HepG2 (cell line): ENCODE data around the gene FBXW5. TPM values are rescaled to one million over a fixed set of nuclear protein-coding genes. Genes with fewer than 3 reads are reported as not detected.

Experiments
- CAMTA2 ChIP-seq: sonication (generic); formaldehyde crosslinking; IDR thresholded peaks from 2 replicates; pipeline ENCODE4 v1.4.0; 2020; ENCODE audit warnings: mild to moderate bottlenecking, missing genetic modification reagents, borderline replicate concordance
- ETV5 ChIP-seq: IDR thresholded peaks from 2 replicates; pipeline ENCODE4 v1.6.1; 2018; ENCODE audit warnings: missing biosample characterization, missing genetic modification reagents, inconsistent platforms, borderline replicate concordance
- HDAC1 ChIP-seq: sonication (generic); formaldehyde crosslinking; IDR thresholded peaks from 2 replicates; pipeline ENCODE4 v1.5.1; 2020; ENCODE audit warnings: mild to moderate bottlenecking, missing genetic modification reagents
- HDAC2 ChIP-seq: sonication (generic); formaldehyde crosslinking; IDR thresholded peaks from 2 replicates; pipeline ENCODE4 v1.4.0; 2020; ENCODE audit warnings: missing genetic modification reagents
- HIC2 ChIP-seq: sonication (generic); formaldehyde crosslinking; IDR thresholded peaks from 2 replicates; pipeline ENCODE4 v1.9.0; 2022; ENCODE audit warnings: low read depth, missing genetic modification reagents
- HNF4A ChIP-seq: sonication (generic); formaldehyde crosslinking; IDR thresholded peaks from 2 replicates; pipeline ENCODE4 v1.4.0; 2020; ENCODE audit warnings: missing genetic modification reagents
- NR2F2 ChIP-seq: IDR thresholded peaks from 2 replicates; pipeline ENCODE4 v1.6.1; 2012; ENCODE audit warnings: low read depth, inconsistent platforms, borderline replicate concordance
- SALL1 ChIP-seq: sonication (generic); formaldehyde crosslinking; IDR thresholded peaks from 2 replicates; pipeline ENCODE4 v1.8.0; 2022; ENCODE audit warnings: mild to moderate bottlenecking, missing genetic modification reagents
- SOX5 ChIP-seq: IDR thresholded peaks from 2 replicates; pipeline ENCODE4 v1.6.1; 2016; ENCODE audit warnings: borderline replicate concordance
- TP53 ChIP-seq: sonication (generic); formaldehyde crosslinking; conservative IDR thresholded peaks from 2 replicates; pipeline ENCODE4 v1.4.0; 2020; ENCODE audit warnings: missing genetic modification reagents
- ZFX ChIP-seq: sonication (generic); formaldehyde crosslinking; IDR thresholded peaks from 2 replicates; pipeline ENCODE4 v1.4.0; 2020; ENCODE audit warnings: mild to moderate bottlenecking, low read depth, missing genetic modification reagents, moderate library complexity
- ZFY ChIP-seq: sonication (generic); formaldehyde crosslinking; IDR thresholded peaks from 2 replicates; pipeline ENCODE4 v1.4.0; 2020; ENCODE audit warnings: missing genetic modification reagents
- ZNF274 ChIP-seq: sonication (generic); formaldehyde crosslinking; IDR thresholded peaks from 2 replicates; pipeline ENCODE4 v1.5.1; 2020; ENCODE audit warnings: mild to moderate bottlenecking, missing genetic modification reagents
- ZNF3 ChIP-seq: IDR thresholded peaks from 2 replicates; pipeline ENCODE4 v1.7.0; 2017; ENCODE audit warnings: inconsistent platforms
- ZNF326 ChIP-seq: sonication (generic); formaldehyde crosslinking; IDR thresholded peaks from 2 replicates; pipeline ENCODE4 v1.4.0; 2020; ENCODE audit warnings: missing genetic modification reagents, borderline replicate concordance
- ZNF331 ChIP-seq: sonication (generic); formaldehyde crosslinking; IDR thresholded peaks from 2 replicates; pipeline ENCODE4 v1.4.0; 2020; ENCODE audit warnings: missing genetic modification reagents
- ZNF556 ChIP-seq: sonication (generic); formaldehyde crosslinking; IDR thresholded peaks from 2 replicates; pipeline ENCODE4 v1.4.0; 2020; ENCODE audit warnings: mild to moderate bottlenecking, missing genetic modification reagents, borderline replicate concordance
- ZNF616 ChIP-seq: sonication (generic); formaldehyde crosslinking; IDR thresholded peaks from 2 replicates; pipeline ENCODE4 v1.5.0; 2020; ENCODE audit warnings: low read depth, mild to moderate bottlenecking, missing genetic modification reagents
- ZNF713 ChIP-seq: sonication (generic); formaldehyde crosslinking; IDR thresholded peaks from 2 replicates; pipeline ENCODE4 v1.4.0; 2020; ENCODE audit warnings: mild to moderate bottlenecking, missing genetic modification reagents
- polyA plus RNA-seq, 8 experiments: library from polyadenylated mRNA; depleted of rRNA in 3 of 8; stranded (reverse) in 7 of 8; unstranded in 1 of 8; fragments of >200 nt; fragmentation: Illumina TruSeq in 4 of 8; extraction: Trizol in 4 of 8; gene quantifications; 2 replicates each; pipeline versions ENCODE4 v1.2.1 to v1.2.3, GENCODE V29; 2011 to 2016; ENCODE audit warnings: low read depth in 4 of 8, missing spikeins in 1 of 8, mixed read lengths in 1 of 8; ENCODE audit not compliant: insufficient read depth in 1 of 8
- total RNA-seq, 5 experiments: library from RNA; depleted of rRNA; stranded (reverse); fragments of >200 nt; fragmentation: Illumina TruSeq; extraction: Trizol; gene quantifications; 2 replicates each; pipeline ENCODE4 v1.2.3, GENCODE V29; 2016; ENCODE audit warnings: low read depth in 1 of 5
- TF ChIP-seq, protein P1 (sequence below): IDR thresholded peaks from 2 replicates; pipeline ENCODE4 v1.6.1; 2016; ENCODE audit warnings: control low read depth
- TF ChIP-seq, protein P2 (sequence below): sonication (generic); formaldehyde crosslinking; IDR thresholded peaks from 2 replicates; pipeline ENCODE4 v1.5.1; 2020; ENCODE audit warnings: missing genetic modification reagents, mild to moderate bottlenecking, borderline replicate concordance
- TF ChIP-seq, protein P3 (sequence below), 2 experiments: sonication (generic) in 1 of 2; formaldehyde crosslinking in 1 of 2; IDR thresholded peaks; 2 replicates each; pipeline versions ENCODE4 v1.4.0 to v1.6.1; 2016 to 2020; ENCODE audit warnings: borderline replicate concordance in 1 of 2, low read depth in 1 of 2, mild to moderate bottlenecking in 1 of 2, missing genetic modification reagents in 1 of 2

Gene FBXW5
- total and polyA plus RNA-seq, 2 of the 13 experiments (the other 11 are each of a cell fraction or from before 2014, with no cell fraction given) = 52.0 to 60.4 TPM

DNA sequence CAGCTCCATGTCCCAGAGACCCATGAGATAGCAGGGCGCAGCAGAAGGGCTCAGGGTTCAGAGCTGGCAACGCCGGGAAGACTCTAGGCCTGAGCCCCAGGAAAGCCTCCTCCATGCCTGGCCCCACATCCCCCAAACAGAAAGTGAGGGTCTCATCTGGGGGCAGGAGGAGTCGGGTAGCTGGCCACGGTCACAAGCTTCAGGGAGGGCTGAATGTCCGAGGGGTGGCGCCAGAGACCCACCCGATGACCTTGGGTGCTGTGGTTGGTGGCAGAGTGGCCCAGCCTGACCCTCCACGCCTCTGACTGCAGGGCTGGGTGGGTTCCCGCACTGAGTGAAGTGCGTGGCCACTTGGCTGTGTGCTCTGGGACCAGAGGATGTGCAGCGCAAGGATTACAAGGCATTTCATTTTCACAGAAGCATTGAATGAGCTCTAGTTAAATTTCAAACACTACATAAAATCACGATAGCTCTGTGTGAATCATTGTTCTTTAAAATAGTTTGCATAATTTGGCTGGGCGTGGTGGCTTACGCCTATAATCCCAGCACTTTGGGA is 3.5 kb upstream of the FBXW5 start (continued):
- TF ChIP-seq ZNF274 (CRISPR knock-in tag) (0 out of 2 replicates have a peak, but pooled peaks have one; percentile 57), SALL1 (CRISPR knock-in tag) (peak; percentile 73; the same call in 1 of the 2 replicates), ZNF3 (CRISPR knock-in tag) (no peak), SOX5 (CRISPR knock-in tag) (peak; percentile 24; the same call in 1 of the 2 replicates), CAMTA2 (CRISPR knock-in tag) (no peak), ZFY (CRISPR knock-in tag) (0 out of 2 replicates have a peak, but pooled peaks have one; percentile 33), TP53 (CRISPR knock-in tag) (0 out of 2 replicates have a peak, but pooled peaks have one; percentile 51), ZNF326 (CRISPR knock-in tag) (no peak), NR2F2 (no peak), HDAC1 (CRISPR knock-in tag) (peak; percentile 52; the same call in 1 of the 2 replicates), ETV5 (CRISPR knock-in tag) (no peak), ZNF616 (CRISPR knock-in tag) (no peak), ZNF331 (0 out of 2 replicates have a peak, but pooled peaks have one; percentile 24), ZNF713 (no peak), ZFX (CRISPR knock-in tag) (peak; percentile 54), HIC2 (peak; percentile 69), HDAC2 (CRISPR knock-in tag) (peak; percentile 44; the same call in 1 of the 2 replicates), HNF4A (CRISPR knock-in tag) (peak; percentile 18; the same call in 1 of the 2 replicates), ZNF556 (CRISPR knock-in tag) (0 out of 2 replicates have a peak, but pooled peaks have one; percentile 40)
- TF ChIP-seq, protein P1, sequence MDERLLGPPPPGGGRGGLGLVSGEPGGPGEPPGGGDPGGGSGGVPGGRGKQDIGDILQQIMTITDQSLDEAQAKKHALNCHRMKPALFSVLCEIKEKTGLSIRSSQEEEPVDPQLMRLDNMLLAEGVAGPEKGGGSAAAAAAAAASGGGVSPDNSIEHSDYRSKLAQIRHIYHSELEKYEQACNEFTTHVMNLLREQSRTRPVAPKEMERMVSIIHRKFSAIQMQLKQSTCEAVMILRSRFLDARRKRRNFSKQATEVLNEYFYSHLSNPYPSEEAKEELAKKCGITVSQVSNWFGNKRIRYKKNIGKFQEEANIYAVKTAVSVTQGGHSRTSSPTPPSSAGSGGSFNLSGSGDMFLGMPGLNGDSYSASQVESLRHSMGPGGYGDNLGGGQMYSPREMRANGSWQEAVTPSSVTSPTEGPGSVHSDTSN (CRISPR knock-in tag) = no peak
- TF ChIP-seq, protein P2, sequence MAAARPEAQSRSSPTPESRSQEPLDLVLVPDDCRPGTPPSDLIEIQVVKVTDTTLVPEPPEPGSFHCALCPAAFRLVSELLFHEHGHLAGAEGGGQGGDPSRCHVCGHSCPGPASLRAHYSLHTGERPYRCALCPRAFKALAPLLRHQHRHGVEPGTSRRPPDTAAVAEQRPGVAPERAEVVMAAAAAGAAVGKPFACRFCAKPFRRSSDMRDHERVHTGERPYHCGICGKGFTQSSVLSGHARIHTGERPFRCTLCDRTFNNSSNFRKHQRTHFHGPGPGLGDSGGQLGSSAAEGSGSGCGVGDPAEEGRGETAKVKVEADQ (CRISPR knock-in tag) = no peak
- TF ChIP-seq, protein P3, sequence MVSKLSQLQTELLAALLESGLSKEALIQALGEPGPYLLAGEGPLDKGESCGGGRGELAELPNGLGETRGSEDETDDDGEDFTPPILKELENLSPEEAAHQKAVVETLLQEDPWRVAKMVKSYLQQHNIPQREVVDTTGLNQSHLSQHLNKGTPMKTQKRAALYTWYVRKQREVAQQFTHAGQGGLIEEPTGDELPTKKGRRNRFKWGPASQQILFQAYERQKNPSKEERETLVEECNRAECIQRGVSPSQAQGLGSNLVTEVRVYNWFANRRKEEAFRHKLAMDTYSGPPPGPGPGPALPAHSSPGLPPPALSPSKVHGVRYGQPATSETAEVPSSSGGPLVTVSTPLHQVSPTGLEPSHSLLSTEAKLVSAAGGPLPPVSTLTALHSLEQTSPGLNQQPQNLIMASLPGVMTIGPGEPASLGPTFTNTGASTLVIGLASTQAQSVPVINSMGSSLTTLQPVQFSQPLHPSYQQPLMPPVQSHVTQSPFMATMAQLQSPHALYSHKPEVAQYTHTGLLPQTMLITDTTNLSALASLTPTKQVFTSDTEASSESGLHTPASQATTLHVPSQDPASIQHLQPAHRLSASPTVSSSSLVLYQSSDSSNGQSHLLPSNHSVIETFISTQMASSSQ (IDR thresholded peaks at IDR 0.05; ENCODE audit: low read depth) = no peak
- TF ChIP-seq, protein P3 (CRISPR knock-in tag; IDR thresholded peaks at IDR 0.05; ENCODE audit: borderline replicate concordance) = peak; percentile 18; the same call in 1 of the 2 replicates
